HEK293T (cell line): ENCODE results near the gene MAPK8IP2.

Experiments
- CTCF ChIA-PET: fragments of 350-600 bp; formaldehyde crosslinking; extraction: SDS; loops from one replicate; lab custom pipeline; 2021; ENCODE audit warnings: antibody characterized with exemption, inconsistent platforms; lab: Yijun Ruan, JAX
- POLR2A ChIA-PET: fragments of 350-600 bp; formaldehyde crosslinking; extraction: SDS; loops from one replicate; lab custom pipeline; 2020; ENCODE audit warnings: antibody characterized with exemption, inconsistent platforms; lab: Yijun Ruan, JAX
- DNase-seq: peaks from one replicate; pipeline ENCODE4 v3.0.0; 2012; ENCODE audit warnings: mixed read lengths; ENCODE audit errors: extremely low spot score
- ARNT ChIP-seq: fragments of 450-650 bp; IDR thresholded peaks from 2 replicates; pipeline ENCODE4 v1.6.1; 2017; ENCODE audit warnings: mild to moderate bottlenecking
- BHLHE40 ChIP-seq: fragments of 450-650 bp; IDR thresholded peaks from 2 replicates; pipeline ENCODE4 v1.6.1; 2016; ENCODE audit warnings: mild to moderate bottlenecking, moderate library complexity, borderline replicate concordance
- CTBP1 ChIP-seq: fragments of 450-650 bp; IDR thresholded peaks from 2 replicates; pipeline ENCODE4 v1.6.1; 2016; ENCODE audit warnings: borderline replicate concordance
- ELF4 ChIP-seq: fragments of 450-650 bp; IDR thresholded peaks from 2 replicates; pipeline ENCODE4 v1.6.1; 2017; ENCODE audit warnings: antibody characterized with exemption
- FOXA1 ChIP-seq: fragments of 450-650 bp; IDR thresholded peaks from 2 replicates; pipeline ENCODE4 v1.6.1; 2016; ENCODE audit warnings: mild to moderate bottlenecking
- FOXK2 ChIP-seq: fragments of 450-650 bp; IDR thresholded peaks from 2 replicates; pipeline ENCODE4 v1.6.1; 2016; ENCODE audit warnings: mild to moderate bottlenecking
- FOXM1 ChIP-seq: fragments of 450-650 bp; IDR thresholded peaks from 2 replicates; pipeline ENCODE4 v1.6.1; 2017; ENCODE audit warnings: mild to moderate bottlenecking, borderline replicate concordance
- HDGF ChIP-seq: fragments of 450-650 bp; IDR thresholded peaks from 2 replicates; pipeline ENCODE4 v1.6.1; 2017; ENCODE audit warnings: antibody characterized with exemption, borderline replicate concordance
- L3MBTL2 ChIP-seq: fragments of 450-650 bp; conservative IDR thresholded peaks from 2 replicates; pipeline ENCODE4 v1.6.1; 2016; ENCODE audit warnings: mild to moderate bottlenecking
- LEF1 ChIP-seq: fragments of 450-650 bp; IDR thresholded peaks from 2 replicates; pipeline ENCODE4 v1.6.1; 2017; ENCODE audit warnings: mild to moderate bottlenecking, borderline replicate concordance
- NFRKB ChIP-seq: fragments of 450-650 bp; IDR thresholded peaks from 2 replicates; pipeline ENCODE4 v1.6.1; 2016; ENCODE audit warnings: mild to moderate bottlenecking, moderate library complexity
- SP1 ChIP-seq: fragments of 450-650 bp; IDR thresholded peaks from 2 replicates; pipeline ENCODE4 v1.6.1; 2017
- SUZ12 ChIP-seq: fragments of 450-650 bp; IDR thresholded peaks from 2 replicates; pipeline ENCODE4 v1.6.1; 2016; ENCODE audit warnings: mild to moderate bottlenecking
- TARDBP ChIP-seq: fragments of 450-650 bp; IDR thresholded peaks from 2 replicates; pipeline ENCODE4 v1.6.1; 2016
- ZNF384 ChIP-seq: fragments of 450-650 bp; IDR thresholded peaks from 2 replicates; pipeline ENCODE4 v1.6.1; 2016
- TF ChIP-seq, protein P1 (sequence below): fragments of 450-650 bp; IDR thresholded peaks from 2 replicates; pipeline ENCODE4 v1.6.1; 2016

The MAPK8IP2 gene

DNA sequence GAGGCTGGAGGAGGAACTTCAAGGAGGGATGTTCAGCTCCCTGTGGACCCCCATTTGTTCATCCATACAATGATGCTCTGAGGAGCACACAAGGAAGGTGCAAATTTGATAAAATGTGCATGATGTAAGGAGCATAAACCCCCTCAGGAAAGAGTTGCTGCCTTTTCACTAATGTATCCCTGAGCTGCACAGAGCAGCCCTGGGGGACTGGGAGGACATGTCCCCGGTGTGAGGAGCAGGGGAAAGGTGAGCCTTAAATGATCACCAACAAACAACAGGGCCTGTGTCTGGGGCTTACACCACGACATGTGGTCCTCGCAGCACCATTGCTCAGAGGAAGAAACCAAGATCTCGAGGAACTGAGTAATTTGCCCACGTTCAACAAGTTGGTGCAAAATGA, 3.5 kb upstream of the MAPK8IP2 start:
- ChIA-PET CTCF (no interaction called here), POLR2A (no interaction called here)
- TF ChIP-seq BHLHE40 (no peak), SP1 (no peak), FOXA1 (no peak), CTBP1 (no peak), ZNF384 (no peak), NFRKB (no peak), ELF4 (no peak), LEF1 (no peak), FOXM1 (no peak), HDGF (no peak), TARDBP (no peak)
- TF ChIP-seq, protein P1, sequence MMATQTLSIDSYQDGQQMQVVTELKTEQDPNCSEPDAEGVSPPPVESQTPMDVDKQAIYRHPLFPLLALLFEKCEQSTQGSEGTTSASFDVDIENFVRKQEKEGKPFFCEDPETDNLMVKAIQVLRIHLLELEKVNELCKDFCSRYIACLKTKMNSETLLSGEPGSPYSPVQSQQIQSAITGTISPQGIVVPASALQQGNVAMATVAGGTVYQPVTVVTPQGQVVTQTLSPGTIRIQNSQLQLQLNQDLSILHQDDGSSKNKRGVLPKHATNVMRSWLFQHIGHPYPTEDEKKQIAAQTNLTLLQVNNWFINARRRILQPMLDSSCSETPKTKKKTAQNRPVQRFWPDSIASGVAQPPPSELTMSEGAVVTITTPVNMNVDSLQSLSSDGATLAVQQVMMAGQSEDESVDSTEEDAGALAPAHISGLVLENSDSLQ: no peak
- no peak for DNase-seq

DNA sequence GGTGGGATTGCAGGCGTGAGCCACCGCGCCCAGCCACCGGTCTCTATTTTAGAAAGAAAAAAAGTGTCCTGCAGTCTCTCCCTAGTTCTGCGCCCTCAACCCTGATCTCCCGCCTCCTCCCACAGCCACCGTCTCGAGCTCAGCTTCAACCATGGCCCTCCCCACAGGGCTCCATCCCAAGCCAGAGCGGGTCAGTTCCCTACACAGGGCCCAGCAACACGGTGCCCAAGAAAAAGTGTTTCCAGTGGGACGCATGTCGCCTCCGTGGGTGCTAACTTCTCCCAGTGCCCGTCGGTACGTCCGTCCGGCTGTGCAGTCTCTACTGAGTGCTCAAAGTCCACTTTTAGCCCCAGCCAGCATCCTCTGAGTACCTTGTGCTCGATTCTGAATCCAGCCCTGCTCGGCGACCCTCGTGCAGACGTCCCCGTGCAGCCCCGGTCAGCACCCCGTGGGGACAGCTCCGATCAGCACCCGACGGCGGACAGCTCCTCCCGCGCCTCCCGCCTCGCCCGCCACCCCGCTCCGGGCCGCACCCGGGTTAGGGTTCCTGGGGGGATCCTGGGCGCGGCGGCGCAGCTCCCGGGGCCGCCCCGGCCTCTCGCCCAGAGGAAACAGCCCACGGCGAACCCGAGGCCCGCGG, 657 bp upstream of the MAPK8IP2 start:
- DNase-seq: peak; percentile 74
- TF ChIP-seq, protein P1: no peak
- TF ChIP-seq L3MBTL2 (0 out of 2 replicates have a peak, but pooled peaks have one; percentile 27), FOXK2 (no peak)
- ChIA-PET POLR2A (interaction anchor here (1.0 to 1.5 kb wide), 3 partner anchors 17 to 92 kb away, joined by 3 to 4 read pairs (median 3); partner anchors contain the start of genes CHKB, LMF2, NCAPH2 and SCO2), CTCF (no interaction called here)

DNA sequence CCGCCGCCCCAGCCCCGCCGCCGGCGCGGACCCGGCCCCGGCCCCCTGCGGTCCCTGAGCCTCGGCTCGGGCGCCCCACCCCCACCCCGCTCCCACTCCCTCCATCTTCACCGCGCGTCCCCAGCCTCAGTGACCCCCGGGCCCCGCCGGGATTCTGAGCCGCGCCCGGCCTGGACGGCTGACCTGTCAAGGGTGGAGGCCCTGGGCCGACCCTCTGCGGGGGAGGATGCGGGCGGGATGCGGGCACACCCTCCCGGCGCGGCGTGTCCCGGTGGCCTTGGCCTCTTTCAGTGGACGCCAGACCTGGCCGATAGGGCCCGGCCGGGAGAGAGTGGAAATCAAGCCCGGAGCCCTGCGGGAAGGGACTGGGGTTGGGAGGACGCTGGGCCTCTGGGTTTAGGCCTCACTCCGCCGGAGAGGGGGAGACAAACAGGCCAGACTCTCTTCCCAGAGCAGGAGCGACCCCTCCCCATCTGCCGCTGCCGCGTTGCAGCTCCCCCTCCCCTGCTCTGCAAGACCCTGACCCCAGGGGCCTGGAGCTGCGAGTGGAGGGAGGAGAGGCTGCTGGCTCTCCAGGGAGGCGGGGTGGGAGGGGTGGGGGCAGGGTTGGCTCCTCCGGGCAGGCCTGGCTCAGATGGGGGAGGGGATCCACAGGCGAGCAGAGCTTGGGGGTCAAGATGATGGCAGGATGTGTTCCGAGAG, 525 bp downstream of the MAPK8IP2 start:
- ChIA-PET CTCF (no interaction called here), POLR2A (interaction anchor here (0.7 to 1.6 kb wide), 8 partner anchors 8 to 93 kb away, joined by 3 to 8 read pairs (median 4); partner anchors contain the start of genes CHKB, CPT1B, LMF2 and SCO2)
- no peak for TF ChIP-seq FOXK2
- TF ChIP-seq SUZ12: no peak
- TF ChIP-seq CTBP1: no peak
- TF ChIP-seq BHLHE40: no peak
- no peak for TF ChIP-seq HDGF
- no peak for TF ChIP-seq ELF4
- TF ChIP-seq SP1: no peak
- no peak for TF ChIP-seq ARNT
- TF ChIP-seq ZNF384: no peak
- TF ChIP-seq, protein P1: no peak
- no peak for TF ChIP-seq LEF1
- no peak for TF ChIP-seq L3MBTL2
- TF ChIP-seq TARDBP: no peak
- peak; percentile 32 for DNase-seq

DNA sequence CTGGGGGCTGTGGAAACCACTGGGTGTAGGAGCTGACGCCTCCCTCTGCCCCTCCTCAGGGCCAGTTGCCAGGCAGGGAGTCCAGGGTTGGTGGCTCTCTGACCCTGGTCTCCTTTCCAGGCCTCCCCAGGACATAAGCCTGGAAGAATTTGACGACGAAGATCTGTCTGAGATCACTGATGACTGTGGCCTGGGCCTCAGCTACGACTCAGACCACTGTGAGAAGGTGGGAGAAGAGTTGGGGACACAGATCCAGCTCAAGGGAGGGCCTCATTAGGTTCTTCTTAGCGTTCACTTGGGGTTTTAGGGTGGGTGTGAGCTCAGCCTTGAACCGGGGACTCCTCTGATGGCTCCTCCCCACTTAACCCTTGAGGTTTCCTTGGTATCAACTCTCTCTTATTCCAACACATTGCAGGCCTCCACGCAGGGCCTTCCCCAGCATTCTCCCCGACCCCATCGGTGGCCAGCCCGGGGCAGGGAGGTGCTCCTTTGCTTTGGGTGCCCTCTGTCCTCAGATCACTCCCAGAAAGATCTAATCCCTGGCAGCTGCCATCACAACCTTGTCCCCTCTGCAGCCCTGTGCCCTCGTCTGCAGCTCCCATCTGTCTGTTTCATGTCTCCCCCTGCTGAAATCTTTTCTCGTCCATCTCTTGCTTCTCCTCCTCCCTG, 1.2 kb downstream of the MAPK8IP2 start:
- no peak for DNase-seq
- no peak for TF ChIP-seq FOXM1
- TF ChIP-seq NFRKB: no peak
- TF ChIP-seq TARDBP: no peak
- no peak for TF ChIP-seq ZNF384
- TF ChIP-seq L3MBTL2: no peak
- no peak for TF ChIP-seq SUZ12
- TF ChIP-seq, protein P1: no peak
- TF ChIP-seq BHLHE40: no peak
- TF ChIP-seq ELF4: no peak
- TF ChIP-seq FOXA1: no peak
- TF ChIP-seq CTBP1: no peak
- TF ChIP-seq LEF1: no peak
- TF ChIP-seq ARNT: no peak
- TF ChIP-seq FOXK2: no peak
- TF ChIP-seq SP1: no peak
- TF ChIP-seq HDGF: no peak
- CTCF ChIA-PET: no interaction called here
- POLR2A ChIA-PET: interaction anchor here (0.7 to 1.6 kb wide), 8 partner anchors 8 to 94 kb away, joined by 3 to 8 read pairs (median 4); partner anchors contain the start of genes CHKB, CPT1B, LMF2 and SCO2

DNA sequence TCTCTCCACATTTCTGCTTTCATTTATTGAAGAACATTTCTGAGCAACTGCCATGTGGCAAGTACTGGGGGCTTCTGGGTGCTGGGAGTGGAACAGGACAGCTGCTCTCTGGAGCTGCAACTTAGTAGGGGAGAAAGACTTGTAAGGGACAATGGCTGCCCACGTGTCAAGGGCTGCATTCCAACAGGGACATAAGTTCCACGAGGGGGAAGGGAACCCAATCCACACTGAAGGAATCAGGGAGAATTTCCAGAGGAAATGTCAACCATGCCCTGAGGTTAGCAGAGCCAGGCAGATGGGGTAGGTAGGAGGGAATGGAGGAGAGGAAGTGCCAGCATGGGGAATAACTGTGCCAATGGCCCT, 1.7 kb downstream of the MAPK8IP2 start:
- CTCF ChIA-PET: no interaction called here
- no peak for DNase-seq
- TF ChIP-seq ARNT (no peak), TARDBP (no peak), SUZ12 (no peak), ZNF384 (no peak), L3MBTL2 (no peak), LEF1 (no peak), CTBP1 (no peak), HDGF (no peak), FOXM1 (no peak), ELF4 (no peak)
- TF ChIP-seq, protein P1: no peak
- POLR2A ChIA-PET: interaction anchor here (0.8 to 1.6 kb wide), 6 partner anchors 7 to 77 kb away, joined by 3 to 8 read pairs (median 4); partner anchors contain the start of genes CHKB, SCO2 and SYCE3
